ENCODE measurements around the gene NXPH3. TPM values are rescaled to one million over a fixed set of nuclear protein-coding genes. Genes with fewer than 3 reads are reported as not detected.

NXPH3 gene
- total RNA-seq, 1 experiment from 2014 or later = 0.26 TPM

- no peaks in the 10 kb centered on the region for H3K36me3 ChIP-seq (ENCODE audit: low read depth, low read length)
- POLR2A ChIA-PET (ENCODE audit: unreplicated experiment) = no interaction called here
- H3K79me2 ChIP-seq (ENCODE audit: low read length) = no peaks in the 10 kb centered on the region
- no peaks in the 10 kb centered on the region for H3K9me2 ChIP-seq (replicated peaks; ENCODE audit: low read length)
- intact Hi-C loops (cut with micrococcal nuclease) = loop anchor here (5.0 kb wide), 2 partner anchors 293 to 433 kb away; partner anchors contain the start of gene DLX3
- no peak overlapping the region for H3K27ac ChIP-seq (ENCODE audit: low read length)
- ATAC-seq = peak; percentile 63
- no peak overlapping the region for H3K4me2 ChIP-seq (ENCODE audit: low read length)
- no peak overlapping the region for H2AFZ ChIP-seq (ENCODE audit: low read length)
- no peaks in the 10 kb centered on the region for H3K9me3 ChIP-seq (ENCODE audit: low read length)
- H4K20me1 ChIP-seq (ENCODE audit: low read length) = no peaks in the 10 kb centered on the region
- no TSS peak for BruUV-seq (replicated peaks)
- no peak for TF ChIP-seq CTCF (conservative IDR thresholded peaks at IDR 0.05; ENCODE audit: low read depth, low read length)
- no peak for TF ChIP-seq EZH2phosphoT487 (IDR thresholded peaks at IDR 0.05; ENCODE audit: borderline replicate concordance, low read length)
- TF ChIP-seq EZH2 (IDR thresholded peaks at IDR 0.05; ENCODE audit: low read length, unreplicated experiment) = no peak
- H3K27me3 ChIP-seq (ENCODE audit: low read length) = no peaks in the 10 kb centered on the region
- no peak overlapping the region for H3K9ac ChIP-seq (ENCODE audit: low read length)
- CTCF ChIA-PET = no interaction called here
- H3F3A ChIP-seq (ENCODE audit: low read length, unreplicated experiment) = no peaks in the 10 kb centered on the region
- H3K4me3 ChIP-seq (ENCODE audit: low read length) = no peak overlapping the region
- peaks cover 20% of the 10 kb centered on the region for H3K4me1 ChIP-seq (ENCODE audit: insufficient read depth, low read length)
- peak; percentile 58 for DNase-seq
Measured at GRCh38 chr17:49564638-49565037, 11.0 kb upstream of the NXPH3 start.

- H3K9ac ChIP-seq (ENCODE audit: low read length) = no peak overlapping the region
- POLR2A ChIA-PET (ENCODE audit: unreplicated experiment) = interaction anchor here (0.6 kb wide), 1 partner anchor 777 kb away, joined by 7 read pairs; no protein-coding TSS in a partner anchor
- H3K27ac ChIP-seq (ENCODE audit: low read length) = no peak overlapping the region
- peaks cover 20% of the 10 kb centered on the region for H3K4me1 ChIP-seq (ENCODE audit: insufficient read depth, low read length)
- BruUV-seq (replicated peaks) = no TSS peak
- ATAC-seq (peak; percentile 4; the same call in 1 of the 2 replicates), DNase-seq (peak; percentile 46)
- no peaks in the 10 kb centered on the region for H3K27me3 ChIP-seq (ENCODE audit: low read length)
- no peaks in the 10 kb centered on the region for H3K79me2 ChIP-seq (ENCODE audit: low read length)
- peak overlapping the region; percentile 72 for H3K4me2 ChIP-seq (ENCODE audit: low read length)
- H3K4me3 ChIP-seq (ENCODE audit: low read length) = peak overlapping the region; percentile 39; the same call in 1 of the 2 replicates
- H3K9me3 ChIP-seq (ENCODE audit: low read length) = no peaks in the 10 kb centered on the region
- peak overlapping the region; percentile 45 for H2AFZ ChIP-seq (ENCODE audit: low read length)
- H4K20me1 ChIP-seq (ENCODE audit: low read length) = no peaks in the 10 kb centered on the region
- no peaks in the 10 kb centered on the region for H3F3A ChIP-seq (ENCODE audit: low read length, unreplicated experiment)
- CTCF ChIA-PET = interaction anchor here (0.6 to 1.0 kb wide), 2 partner anchors 9 to 115 kb away, joined by 5 to 7 read pairs; no protein-coding TSS in a partner anchor
- no peaks in the 10 kb centered on the region for H3K9me2 ChIP-seq (replicated peaks; ENCODE audit: low read length)
- intact Hi-C loops (cut with micrococcal nuclease) = loop anchor here (5.0 kb wide), 2 partner anchors 291 to 431 kb away; partner anchors contain the start of gene DLX3
- no peak for TF ChIP-seq EZH2phosphoT487 (IDR thresholded peaks at IDR 0.05; ENCODE audit: borderline replicate concordance, low read length)
- TF ChIP-seq EZH2 (IDR thresholded peaks at IDR 0.05; ENCODE audit: low read length, unreplicated experiment) = no peak
- TF ChIP-seq CTCF (conservative IDR thresholded peaks at IDR 0.05; ENCODE audit: low read depth, low read length) = no peak
- no peaks in the 10 kb centered on the region for H3K36me3 ChIP-seq (ENCODE audit: low read depth, low read length)
Measured at GRCh38 chr17:49565948-49566491, 9.7 kb upstream of the NXPH3 start.

- Histone ChIP-seq H3K27me3 (ENCODE audit: low read length) (no peaks in the 10 kb centered on the region), H3K9ac (ENCODE audit: low read length) (no peak overlapping the region), H2AFZ (ENCODE audit: low read length) (no peak overlapping the region), H3K4me1 (ENCODE audit: insufficient read depth, low read length) (peaks cover 20% of the 10 kb centered on the region), H3K79me2 (ENCODE audit: low read length) (no peaks in the 10 kb centered on the region), H3K4me2 (ENCODE audit: low read length) (peak overlapping the region; percentile 4; the same call in 1 of the 2 replicates), H3K27ac (ENCODE audit: low read length) (no peak overlapping the region), H3K36me3 (ENCODE audit: low read depth, low read length) (no peaks in the 10 kb centered on the region), H4K20me1 (ENCODE audit: low read length) (no peaks in the 10 kb centered on the region), H3K9me3 (ENCODE audit: low read length) (no peaks in the 10 kb centered on the region), H3K4me3 (ENCODE audit: low read length) (no peak overlapping the region), H3F3A (ENCODE audit: low read length, unreplicated experiment) (no peaks in the 10 kb centered on the region), H3K9me2 (replicated peaks; ENCODE audit: low read length) (no peaks in the 10 kb centered on the region)
- no TSS peak for BruUV-seq (replicated peaks)
- no peak for ATAC-seq
- ChIA-PET POLR2A (ENCODE audit: unreplicated experiment) (no interaction called here), CTCF (no interaction called here)
- intact Hi-C loops (cut with micrococcal nuclease) = loop anchor here (5.0 kb wide), 2 partner anchors 291 to 431 kb away; partner anchors contain the start of gene DLX3
- no peak for DNase-seq
- no peak for TF ChIP-seq CTCF (conservative IDR thresholded peaks at IDR 0.05; ENCODE audit: low read depth, low read length)
- no peak for TF ChIP-seq EZH2 (IDR thresholded peaks at IDR 0.05; ENCODE audit: low read length, unreplicated experiment)
- no peak for TF ChIP-seq EZH2phosphoT487 (IDR thresholded peaks at IDR 0.05; ENCODE audit: borderline replicate concordance, low read length)
Measured at GRCh38 chr17:49566668-49567071, 9.0 kb upstream of the NXPH3 start.

Measured in PC-3 (cell line).